OCI-LY7 (cell line): ENCODE results near the gene ASCL5.

Source experiments
- CTCF ChIP-seq: fragments of 200-600 bp; sonication (generic); conservative IDR thresholded peaks from 2 replicates; pipeline ENCODE4 v1.5.1; 2014; ENCODE audit warnings: mild to moderate bottlenecking, antibody characterized with exemption, low read length, moderate library complexity, mixed read lengths
- EZH2phosphoT487 ChIP-seq: fragments of 200-600 bp; sonication (generic); IDR thresholded peaks from 2 replicates; pipeline ENCODE4 v1.6.1; 2018; ENCODE audit warnings: low read depth, borderline replicate concordance, mild to moderate bottlenecking, mixed run types, antibody characterized with exemption, low read length, moderate library complexity, mixed read lengths

- no peak for TF ChIP-seq CTCF
- no peak for TF ChIP-seq EZH2phosphoT487
These were observed 921 bp upstream of the ASCL5 start for GRCh38 chr1:201127755-201128455.
